HG02970 (cell line): ENCODE measurements around the gene MYNN.
"Not testable (repeated sequence)": the region's sequence is repeated elsewhere in the genome, so short reads cannot be mapped to it uniquely, and the experiment has no call there.

Experiments used
- ATAC-seq: cut with Tn5 transposase; IDR thresholded peaks from one replicate; pipeline ENCODE4 v1.9.1; 2021; ENCODE audit warnings: mild to moderate bottlenecking, moderate library complexity, moderate number of reproducible peaks; ENCODE audit not compliant: unreplicated experiment, low FRiP score

The MYNN gene

DNA sequence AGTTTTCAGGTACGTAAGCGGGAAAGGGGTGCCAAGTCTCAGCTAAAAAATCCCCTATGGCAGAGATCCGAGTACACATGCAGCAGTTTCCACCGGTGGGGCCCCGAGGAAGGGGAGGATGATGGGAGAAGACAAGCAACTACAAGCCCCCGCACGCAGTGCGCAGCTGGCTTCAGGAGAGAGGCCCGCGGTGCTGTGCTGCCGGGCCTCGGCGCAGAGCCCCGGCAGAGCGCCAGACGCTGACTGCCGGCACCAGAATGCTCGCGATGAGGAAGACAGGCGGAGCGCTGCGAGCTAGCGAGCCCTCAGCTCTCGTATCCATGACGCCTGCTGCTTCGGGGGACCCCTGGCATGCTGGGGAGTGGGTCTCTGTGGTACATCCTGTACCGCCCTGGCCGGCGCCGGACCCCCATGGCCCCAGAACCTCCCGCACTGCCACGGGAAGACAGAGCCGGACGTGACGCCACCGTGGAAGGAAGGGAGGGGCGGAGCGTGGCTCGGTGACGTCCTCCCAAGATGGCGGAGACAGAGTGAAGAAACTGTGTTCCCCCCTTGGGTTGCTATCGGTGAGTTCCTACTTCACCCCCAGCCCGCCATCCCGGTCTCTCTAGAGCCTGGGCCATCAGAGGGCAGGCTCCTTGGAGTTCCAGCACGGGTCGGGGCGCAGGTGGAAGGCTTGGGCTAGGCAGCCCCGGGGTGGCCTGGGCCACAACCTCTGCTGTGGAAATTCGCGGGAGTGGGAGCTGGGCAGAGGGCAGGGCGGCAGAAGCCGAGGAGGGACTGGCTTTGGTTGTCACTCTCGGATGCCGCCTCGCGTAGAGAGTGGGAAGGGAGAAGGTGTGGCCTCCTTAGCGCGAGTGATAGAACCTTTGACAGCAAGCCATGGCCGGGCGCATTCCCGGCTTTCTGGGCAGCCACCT, at the start of gene MYNN:
TSS of gene MYNN (plus strand) at position 500 of the 920 bp plus-strand sequence. CDS start 900 bp downstream, outside the sequence.
- ATAC-seq, result peak; percentile 78

DNA sequence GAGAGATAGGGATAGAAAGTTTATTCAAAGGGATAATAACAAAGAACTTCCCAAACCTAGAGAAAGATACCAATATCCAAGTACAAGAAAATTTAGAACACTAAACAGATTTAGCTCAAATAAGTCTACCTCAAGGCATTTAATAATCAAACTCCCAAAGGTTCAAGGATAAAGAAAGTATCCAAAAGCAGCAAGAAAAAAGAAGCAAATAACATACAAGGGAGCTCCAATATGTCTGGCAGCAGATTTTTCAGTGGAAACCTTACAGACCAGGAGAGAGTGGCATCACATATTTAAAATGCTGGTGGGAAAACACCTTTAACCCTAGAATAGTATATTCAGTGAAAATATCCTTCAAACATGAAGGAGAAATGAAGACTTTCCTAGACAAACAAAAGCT, 41.3 kb upstream of the MYNN start:
- not testable (repeated sequence) for ATAC-seq

DNA sequence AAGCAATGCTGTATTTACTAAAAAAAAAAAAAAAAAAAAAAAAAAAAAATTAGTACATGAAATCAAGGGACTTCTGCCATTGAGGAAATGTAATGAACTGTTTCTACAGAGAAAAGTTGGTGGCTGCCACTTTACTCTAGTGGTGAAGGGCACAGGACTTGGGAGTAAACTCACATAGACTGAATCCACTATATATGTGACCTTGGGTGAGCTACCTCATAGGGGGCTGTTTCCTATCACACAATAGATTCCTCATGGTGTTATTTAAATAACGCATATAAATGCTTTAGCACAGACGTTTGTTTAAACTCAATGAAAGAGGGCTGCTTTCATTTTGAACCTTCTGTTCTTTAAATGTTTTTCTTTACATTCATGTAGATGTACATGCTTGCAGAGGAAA, 34.1 kb upstream of the MYNN start:
- ATAC-seq, result no peak

DNA sequence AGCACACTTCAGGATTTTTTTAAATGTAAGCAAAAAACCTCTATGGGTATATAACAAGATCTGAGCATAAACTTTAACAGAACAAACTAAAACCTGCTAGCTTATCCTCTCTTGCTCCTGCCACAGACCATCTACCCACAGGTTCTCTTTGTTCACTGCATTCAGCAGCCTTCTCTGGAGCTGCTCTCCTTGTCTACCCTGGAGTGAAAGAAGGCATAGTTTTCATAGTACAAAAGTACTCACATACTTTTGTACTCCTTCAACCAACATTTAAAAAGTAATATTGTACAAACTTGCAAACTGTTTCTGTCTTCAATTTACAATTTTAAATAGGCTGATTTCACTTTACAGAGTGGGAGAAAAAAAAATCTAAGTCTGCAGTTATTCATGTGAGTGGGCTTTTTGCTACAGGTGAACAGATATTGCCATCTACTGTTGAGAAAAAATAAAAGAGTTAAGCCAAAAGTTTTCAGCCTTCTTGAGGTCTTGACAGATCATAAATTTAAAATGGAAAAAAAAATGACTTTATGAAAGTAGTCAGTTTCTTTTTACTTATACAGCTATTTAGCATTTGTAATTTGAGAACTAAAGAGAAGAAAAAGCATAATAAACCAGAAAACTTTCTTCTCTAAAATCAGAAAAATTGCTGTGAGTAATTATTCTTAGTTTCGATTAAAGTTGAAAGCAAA, 28.7 kb upstream of the MYNN start:
- no peak for ATAC-seq

DNA sequence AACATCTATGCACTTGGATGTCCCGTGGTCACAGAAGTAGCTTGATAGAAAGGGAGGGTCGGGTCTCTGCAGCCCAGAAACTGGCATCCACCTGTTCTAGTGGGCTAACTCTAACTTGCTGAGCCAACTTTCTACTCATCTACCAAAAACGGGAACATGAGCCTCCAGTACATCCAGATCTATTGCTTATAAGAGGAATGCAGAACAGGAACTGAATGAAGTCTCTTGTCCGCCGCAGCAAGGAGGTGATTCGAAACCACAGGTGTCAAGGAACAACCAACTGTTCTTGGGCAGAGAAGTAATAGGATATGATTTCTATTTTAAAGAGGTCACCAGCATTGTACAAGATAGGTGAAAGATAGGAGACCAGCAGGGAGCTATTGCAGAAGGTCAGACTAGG, 26.3 kb upstream of the MYNN start:
- no peak for ATAC-seq

DNA sequence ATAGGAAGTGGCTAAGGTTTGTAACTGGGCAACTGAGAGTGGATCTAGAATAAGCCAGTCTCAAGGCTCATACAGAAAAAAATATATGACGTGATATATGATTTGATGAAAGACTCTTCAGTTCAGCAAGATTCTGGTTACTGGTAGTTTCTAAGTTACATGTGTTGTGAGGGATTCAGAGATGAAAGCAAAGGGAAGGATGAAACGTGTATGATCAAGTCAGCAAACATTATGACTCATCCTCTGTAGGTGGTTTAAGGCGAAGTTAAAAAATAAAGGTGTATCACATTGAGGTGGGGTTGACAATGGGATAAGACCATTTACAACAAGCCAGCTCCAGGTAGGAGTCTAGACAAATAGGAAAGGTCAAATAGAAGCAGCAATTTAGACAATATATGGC, 24.5 kb upstream of the MYNN start:
- ATAC-seq, result no peak

DNA sequence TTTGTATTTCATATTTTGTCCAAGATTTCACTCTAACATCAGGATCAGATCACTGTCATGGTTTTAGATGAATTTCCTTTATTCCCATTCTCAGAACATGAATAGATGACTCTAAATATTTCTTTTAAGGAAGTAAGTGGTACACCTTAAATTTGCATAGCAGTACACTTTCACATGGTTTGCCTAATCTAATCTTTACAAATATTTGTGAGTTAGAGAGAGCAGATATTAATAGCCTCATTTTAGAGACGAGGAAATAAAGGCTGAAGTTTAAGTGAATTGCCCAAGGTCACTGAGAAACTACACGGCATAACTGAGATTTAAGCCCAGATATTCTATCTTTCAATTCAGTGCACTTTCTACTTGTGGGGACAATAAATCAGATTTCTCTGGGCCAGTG, 22.5 kb upstream of the MYNN start:
- no peak for ATAC-seq

DNA sequence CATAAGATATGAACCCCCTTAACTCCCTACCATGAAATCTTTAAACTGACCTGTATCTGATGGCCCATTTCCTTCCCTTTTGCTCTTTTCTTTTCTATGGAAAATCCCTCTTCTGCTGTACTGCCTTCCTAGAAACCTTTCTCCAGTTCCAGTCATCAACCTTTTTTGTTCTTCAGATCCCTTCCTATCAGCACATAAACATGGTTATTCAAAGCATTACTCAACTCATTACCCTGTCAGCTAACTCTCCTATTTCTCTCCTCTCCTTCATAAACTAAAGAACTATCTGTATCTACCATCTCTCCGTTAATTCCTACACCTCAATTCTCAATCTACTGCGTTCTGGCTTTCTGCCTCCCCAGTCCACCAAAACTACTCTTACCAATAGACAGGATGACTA, 21.3 kb upstream of the MYNN start:
- no peak for ATAC-seq

DNA sequence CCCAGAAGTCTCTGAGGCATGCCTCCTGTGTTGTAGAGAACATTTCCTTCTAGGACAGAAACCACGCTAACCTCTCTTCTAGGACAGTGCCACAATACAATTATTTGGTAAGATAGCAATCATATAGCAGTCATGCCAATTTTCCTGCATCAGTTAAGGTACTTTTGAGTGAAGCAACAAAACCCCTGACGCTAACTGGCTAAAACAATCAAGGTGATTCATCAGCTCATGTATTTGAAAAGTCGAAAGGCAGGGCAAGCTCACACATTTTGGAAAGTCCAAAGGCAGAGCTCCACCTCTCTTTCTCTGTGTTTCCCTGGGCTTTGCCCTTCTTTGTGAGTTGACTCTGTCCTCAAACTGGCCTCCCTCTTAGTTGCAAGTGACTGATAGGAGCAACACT, 18.5 kb upstream of the MYNN start:
- no peak for ATAC-seq

DNA sequence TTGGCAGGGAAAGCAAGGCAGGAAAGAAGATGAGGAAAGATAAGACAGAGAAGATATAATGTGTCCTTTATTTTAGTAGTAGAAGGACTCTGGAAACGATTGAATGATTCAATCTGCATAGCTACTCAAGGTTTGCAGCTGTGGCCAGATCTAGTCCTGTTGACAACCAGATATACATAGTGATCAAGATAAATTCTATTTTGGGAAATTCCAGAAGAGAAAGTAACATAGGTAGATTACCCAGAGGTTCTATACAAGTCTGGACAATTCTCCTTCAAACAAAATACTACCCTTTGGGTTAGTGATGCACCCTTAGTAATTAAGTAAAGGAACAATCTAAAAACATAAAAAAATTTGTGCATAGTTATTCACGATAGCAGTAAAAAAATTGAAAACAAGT, 17.7 kb upstream of the MYNN start:
- ATAC-seq, result no peak

DNA sequence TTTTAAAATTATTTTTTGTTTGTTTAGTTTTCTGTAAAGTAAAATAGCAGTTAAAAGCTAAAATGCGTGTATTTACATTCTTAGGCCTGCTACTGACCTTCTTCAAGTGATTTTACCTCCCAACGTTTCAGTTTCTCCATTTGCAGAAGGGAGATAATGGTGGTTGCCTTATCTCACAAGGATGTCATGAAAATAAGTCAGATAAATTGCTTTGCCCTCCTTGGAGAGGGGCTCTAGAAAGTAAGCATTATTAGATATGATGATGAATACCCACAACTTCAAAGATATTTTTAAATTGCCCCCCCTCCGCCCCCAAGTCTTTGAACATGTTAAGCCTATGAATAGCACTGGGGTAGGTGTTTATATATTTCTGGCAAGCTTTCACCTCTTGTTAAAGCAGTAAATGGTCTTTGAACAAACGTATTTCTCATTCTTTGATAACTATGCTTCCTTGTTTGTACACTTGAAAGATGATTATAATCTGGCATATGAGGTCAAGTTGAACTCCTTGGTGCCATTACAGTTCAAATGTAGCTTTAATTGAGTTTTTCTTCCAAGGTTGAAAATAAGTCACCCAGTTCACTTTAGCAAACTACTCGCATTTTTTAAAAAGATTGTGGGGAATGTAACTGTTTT, 14.7 kb upstream of the MYNN start:
- no peak for ATAC-seq

DNA sequence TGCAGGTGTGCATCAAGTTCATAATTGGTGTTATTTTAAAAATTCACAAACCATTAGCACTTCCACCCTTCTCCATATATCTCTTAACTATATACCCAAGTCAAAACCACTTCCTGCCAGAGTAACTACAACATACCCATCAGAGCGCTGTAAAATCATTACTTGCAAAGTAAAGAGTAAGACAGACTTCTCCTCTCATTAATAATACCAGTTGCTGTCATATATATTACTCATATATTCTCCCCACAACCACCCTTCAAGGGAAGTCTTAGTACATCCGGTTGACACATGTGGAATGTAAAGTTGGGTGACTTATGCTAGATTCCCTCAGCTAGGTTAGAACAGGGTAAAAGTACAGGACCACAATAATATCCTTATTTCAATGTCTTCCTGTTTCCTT, 13.9 kb upstream of the MYNN start:
- peak; percentile 52 for ATAC-seq

DNA sequence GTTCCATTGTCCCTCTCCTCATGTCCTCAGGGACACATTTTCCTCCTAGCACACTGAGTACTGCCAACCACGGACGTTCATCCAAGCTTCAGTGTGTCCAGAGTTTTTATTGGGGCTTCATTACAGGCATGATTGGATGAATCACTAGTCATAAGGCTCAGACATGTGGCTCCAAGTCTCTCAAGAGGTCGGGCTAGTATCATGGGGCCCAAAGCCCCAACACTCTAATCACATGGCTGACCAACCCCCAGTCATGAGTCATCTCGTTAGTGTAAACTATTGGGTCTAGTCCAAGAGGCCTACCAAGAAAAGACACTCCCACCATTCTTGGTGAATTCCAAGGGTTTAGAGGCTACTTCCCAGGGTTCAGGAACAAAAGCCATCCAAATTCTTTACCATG, 12.7 kb upstream of the MYNN start:
- no peak for ATAC-seq

DNA sequence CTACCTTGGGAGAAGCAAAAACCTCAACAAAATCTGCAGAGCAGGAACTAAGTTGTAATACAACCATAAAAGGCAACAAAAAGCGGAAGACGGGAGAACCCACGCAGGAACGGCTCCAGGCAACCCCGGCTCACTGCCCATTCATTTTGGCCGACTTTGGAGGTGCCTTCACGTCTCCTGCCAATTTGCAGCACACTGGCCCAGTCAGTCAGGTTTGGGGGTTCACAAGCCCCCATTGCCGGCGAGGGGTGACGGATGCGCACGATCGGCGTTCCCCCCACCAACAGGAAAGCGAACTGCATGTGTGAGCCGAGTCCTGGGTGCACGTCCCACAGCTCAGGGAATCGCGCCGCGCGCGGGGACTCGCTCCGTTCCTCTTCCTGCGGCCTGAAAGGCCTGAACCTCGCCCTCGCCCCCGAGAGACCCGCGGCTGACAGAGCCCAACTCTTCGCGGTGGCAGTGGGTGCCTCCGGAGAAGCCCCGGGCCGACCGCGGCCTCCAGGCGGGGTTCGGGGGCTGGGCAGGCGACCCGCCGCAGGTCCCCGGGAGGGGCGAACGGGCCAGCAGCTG, 8.8 kb upstream of the MYNN start:
- ATAC-seq, result peak; percentile 15

DNA sequence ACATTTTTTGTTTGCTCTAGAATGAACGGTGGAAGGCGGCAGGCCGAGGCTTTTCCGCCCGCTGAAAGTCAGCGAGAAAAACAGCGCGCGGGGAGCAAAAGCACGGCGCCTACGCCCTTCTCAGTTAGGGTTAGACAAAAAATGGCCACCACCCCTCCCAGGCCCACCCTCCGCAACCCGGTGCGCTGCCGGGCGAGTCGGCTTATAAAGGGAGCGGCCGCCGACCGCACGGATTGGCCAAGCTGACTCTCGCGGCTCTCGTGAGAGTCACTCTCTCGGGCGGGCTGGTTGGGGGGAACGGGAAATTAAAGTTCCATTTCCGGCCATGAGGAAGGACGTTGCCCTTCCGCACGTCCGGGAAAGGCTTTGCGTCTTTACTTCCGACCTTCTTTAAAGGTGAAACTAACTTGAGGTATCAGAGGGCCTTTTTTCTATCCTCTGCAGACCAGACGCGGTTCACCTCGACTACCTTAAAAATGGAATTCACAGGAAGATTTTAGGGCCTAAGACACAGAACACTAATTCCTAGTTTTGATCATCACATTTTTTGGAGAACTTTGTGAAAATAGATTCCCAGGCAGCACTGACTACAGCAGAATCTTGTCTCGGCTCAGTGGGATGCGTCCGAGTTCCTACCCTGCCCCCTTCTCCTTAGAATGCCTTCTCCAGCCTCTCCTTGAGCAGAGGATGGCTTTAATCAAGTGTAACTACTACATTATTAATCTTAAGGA, 8.1 kb upstream of the MYNN start, which contains the start of gene TERC:
TSS of gene TERC (minus strand) at position 179 of the 731 bp plus-strand sequence.
- peak; percentile 83 for ATAC-seq

DNA sequence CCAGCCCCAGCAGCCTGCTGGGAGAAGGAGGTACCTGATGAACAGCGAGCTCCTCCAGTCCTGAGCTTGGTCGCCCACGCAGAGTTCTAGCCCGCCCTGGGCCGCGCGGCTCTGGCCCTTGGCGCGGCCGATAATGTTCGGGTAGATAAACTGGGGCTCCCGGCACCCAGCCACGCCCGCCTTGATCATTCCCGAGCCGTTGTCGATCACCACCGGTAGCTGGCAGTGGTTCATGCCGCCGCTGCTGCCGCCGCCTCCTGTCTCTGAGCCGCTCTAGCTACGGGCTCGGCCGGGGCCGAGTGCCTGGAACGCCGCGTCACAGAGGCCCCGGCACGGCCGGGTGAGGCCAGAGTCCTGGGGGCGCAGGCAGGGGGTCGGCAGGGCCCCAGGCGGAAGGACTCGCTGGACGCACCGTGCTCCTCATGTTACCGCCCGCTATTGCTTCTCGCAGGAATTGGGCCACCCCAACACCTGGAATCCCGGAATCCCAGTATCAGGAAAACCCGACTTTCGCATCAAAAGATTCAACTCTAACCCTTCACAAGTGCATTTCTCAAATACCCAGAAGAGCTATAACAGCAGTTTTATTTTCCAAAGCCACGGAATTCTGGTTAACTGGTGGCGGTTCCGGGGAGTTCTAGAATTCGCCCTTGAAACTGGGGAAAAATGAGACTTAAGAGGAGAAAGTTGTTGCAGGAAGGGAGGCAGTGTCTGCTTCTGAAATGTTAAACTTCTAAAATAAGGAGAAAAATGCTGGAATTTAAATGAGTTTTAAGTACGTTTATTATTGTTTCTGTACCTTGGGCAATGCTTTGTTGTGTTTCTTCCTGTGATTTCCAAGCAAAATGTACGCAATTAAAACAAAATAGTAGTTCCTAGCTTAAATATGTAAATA, 3.7 kb upstream of the MYNN start, which contains the start of gene ACTRT3:
TSS of gene ACTRT3 (minus strand) at position 275 of the 895 bp plus-strand sequence. CDS start at position 234, 41 bp downstream.
- no peak for ATAC-seq

DNA sequence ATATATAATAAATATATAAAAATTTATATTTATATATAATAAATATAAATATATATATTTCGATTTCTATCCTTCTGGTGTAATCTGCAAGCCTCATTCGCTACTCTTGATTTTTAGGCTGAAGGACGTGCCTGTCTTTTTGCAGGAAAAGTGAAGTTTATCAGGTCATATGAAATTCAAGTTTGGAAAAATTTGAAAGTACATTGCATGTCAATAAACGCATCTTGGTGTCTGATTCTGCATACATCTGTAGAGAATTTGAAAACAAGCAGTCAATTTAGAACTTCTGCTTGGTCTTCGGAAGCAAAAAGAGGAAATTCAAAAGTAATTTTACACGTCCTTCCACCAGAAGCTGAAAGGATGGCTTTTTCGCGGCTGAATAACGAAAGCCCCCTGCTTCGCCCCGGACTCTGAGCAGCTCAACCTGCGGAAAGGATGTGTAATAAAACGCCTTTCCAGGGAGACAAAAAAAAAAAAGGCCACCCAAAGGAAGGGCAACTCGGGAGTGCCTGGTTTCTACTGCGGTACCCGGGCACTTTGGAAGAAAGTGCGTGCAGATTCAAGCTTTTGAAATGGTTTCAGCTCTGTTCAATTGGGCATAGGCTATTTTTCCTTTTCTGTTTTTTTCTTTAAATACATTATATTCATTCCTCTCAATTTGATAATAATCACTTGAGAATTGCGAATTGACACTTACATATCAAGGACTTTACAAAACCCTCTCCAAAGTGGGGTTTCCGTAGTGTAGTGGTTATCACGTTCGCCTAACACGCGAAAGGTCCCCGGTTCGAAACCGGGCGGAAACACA, 1.5 kb upstream of the MYNN start:
- no peak for ATAC-seq

DNA sequence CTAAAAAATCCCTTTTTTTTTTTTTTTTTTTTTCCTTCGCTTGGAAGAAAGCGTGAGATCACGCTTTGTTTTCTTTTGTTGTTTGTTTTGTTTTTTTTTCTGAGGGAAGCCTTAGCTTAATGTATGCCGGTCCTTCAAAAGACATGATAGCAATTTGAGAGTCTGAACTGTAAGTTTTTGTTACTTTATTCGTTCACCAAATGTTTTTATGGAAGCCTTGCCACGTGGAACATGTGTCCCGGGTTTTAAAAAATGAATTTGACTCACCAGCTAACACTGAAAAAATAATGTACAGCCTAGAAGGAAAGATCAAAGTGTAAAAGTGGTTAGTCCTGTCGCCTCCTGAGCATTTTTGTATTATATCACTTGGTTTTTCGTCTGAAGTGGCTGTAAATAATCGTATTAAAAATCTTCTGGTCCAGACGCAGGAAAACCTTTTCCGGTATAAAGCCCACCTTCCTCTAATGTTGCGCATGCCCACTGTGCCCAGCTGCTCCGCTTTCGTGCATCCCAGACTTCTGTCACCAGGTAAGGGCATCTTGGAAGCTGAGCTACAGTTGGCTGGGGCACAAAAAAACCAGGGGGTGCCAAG, 795 bp upstream of the MYNN start:
- peak; percentile 16 for ATAC-seq
